Measurements from ENCODE around the gene L1TD1.

- TF ChIP-seq EP300 (IDR thresholded peaks at IDR 0.05; ENCODE audit: low read depth), result no peak
- TF ChIP-seq, protein P1, sequence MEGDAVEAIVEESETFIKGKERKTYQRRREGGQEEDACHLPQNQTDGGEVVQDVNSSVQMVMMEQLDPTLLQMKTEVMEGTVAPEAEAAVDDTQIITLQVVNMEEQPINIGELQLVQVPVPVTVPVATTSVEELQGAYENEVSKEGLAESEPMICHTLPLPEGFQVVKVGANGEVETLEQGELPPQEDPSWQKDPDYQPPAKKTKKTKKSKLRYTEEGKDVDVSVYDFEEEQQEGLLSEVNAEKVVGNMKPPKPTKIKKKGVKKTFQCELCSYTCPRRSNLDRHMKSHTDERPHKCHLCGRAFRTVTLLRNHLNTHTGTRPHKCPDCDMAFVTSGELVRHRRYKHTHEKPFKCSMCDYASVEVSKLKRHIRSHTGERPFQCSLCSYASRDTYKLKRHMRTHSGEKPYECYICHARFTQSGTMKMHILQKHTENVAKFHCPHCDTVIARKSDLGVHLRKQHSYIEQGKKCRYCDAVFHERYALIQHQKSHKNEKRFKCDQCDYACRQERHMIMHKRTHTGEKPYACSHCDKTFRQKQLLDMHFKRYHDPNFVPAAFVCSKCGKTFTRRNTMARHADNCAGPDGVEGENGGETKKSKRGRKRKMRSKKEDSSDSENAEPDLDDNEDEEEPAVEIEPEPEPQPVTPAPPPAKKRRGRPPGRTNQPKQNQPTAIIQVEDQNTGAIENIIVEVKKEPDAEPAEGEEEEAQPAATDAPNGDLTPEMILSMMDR (IDR thresholded peaks at IDR 0.05), result no peak
- TF ChIP-seq POLR2A (IDR thresholded peaks at IDR 0.05), result no peak
- no peak for TF ChIP-seq POLR2AphosphoS5 (IDR thresholded peaks at IDR 0.05)
Observed at GRCh38 chr1:62187548-62187947, 7.1 kb upstream of the L1TD1 start.

All from transverse colon (tissue), 4 donors.